Measurements from ENCODE around the gene APP.

DNA sequence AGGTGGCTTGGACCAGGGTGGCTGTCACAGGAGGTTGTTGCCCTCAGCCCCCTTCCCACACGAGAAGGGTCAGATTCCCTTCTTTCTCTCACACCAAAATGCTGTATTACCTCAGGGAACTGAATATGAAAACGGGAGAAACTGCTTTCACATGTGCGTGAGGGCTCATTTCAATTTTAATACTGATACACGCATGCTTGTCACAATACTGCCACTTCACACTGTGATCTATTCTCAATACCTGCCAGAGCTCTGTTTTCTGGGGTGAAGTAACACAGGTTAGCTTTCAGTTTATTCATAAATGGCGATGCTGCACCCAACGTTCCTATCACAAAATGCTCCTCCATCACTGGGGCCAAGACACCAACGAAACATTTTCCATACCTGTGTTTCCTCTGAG, 181.8 kb downstream of the APP start:
- no peak for TF ChIP-seq POLR2AphosphoS5 (IDR thresholded peaks at IDR 0.05; ENCODE audit: low read depth)
- TF ChIP-seq, protein P1, sequence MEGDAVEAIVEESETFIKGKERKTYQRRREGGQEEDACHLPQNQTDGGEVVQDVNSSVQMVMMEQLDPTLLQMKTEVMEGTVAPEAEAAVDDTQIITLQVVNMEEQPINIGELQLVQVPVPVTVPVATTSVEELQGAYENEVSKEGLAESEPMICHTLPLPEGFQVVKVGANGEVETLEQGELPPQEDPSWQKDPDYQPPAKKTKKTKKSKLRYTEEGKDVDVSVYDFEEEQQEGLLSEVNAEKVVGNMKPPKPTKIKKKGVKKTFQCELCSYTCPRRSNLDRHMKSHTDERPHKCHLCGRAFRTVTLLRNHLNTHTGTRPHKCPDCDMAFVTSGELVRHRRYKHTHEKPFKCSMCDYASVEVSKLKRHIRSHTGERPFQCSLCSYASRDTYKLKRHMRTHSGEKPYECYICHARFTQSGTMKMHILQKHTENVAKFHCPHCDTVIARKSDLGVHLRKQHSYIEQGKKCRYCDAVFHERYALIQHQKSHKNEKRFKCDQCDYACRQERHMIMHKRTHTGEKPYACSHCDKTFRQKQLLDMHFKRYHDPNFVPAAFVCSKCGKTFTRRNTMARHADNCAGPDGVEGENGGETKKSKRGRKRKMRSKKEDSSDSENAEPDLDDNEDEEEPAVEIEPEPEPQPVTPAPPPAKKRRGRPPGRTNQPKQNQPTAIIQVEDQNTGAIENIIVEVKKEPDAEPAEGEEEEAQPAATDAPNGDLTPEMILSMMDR (IDR thresholded peaks at IDR 0.05; ENCODE audit: insufficient read depth, low read length), result no peak
